Hematopoietic multipotent progenitor cell treated with erythropoietin and hydrocortisone succinate and interleukin-3 and kit ligand, for 8 days (in vitro differentiated cells): ENCODE data around the gene MAN1A1.

Experiments
- DNase-seq: peaks from one replicate; pipeline ENCODE4 v3.0.0-alpha.2; 2015

Gene MAN1A1

DNA sequence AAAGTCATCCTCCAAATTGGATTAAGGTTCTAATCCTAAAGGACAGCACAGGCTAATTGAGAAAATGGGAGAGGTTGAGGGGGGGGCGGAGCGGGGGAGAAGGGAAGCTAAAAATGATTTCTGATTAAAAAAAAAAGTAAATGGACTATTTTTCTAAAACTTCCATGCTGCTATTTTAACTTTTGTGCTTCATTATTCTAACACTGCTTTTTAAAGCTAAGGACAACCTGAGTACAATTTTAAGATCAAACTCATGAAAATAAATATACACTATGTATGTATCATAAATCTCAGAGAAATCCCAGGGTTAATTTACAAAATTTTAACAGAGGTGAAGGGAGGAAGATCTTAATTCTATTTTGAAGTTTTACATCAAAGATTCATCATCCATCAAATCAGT, 4.4 kb downstream of the MAN1A1 start:
- no peak for DNase-seq

DNA sequence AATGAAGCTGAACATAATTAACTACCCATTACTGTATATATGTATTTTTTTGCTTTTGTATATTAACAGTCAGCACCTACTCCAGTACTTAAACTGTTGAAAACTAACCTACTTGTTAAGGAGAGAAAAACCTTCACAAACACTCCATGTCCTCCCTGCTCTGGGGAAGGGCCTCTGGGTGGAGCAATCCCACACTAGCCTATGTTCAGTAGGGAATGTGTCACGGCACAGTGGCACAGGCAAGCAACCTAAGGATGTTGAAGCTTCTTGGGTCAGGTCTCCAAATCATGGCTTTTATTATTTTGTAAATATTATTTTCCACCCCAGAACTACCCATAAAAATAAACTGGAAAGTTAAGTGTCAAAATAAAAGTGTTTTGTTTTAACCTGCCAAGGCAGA, 5.3 kb downstream of the MAN1A1 start:
- DNase-seq: no peak

DNA sequence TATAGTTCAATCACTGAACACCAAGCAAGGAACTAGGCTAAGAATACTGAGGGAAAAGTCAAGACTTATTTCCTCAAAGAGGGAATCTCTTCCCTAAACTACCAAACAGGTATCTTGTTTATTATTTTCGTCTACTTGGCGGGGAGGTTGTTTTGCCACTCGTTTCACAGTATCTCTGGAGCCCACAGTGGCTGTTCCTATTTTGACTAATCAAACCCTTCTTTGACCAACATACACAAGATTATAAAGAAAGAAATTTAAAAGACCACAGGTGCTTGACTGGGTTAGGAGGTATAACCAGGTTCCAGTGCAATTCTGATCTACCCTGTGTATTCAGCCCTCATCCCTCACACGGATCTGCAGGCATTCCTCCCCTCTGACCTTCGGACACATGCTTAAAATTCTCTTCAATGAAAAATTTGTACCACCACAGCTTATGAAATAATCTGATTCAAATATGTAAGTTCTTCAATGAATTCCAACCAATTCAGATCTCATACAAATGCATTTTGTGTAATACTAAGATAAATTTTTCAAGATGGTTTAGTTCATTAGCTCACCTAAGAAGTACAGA, 5.9 kb downstream of the MAN1A1 start:
- DNase-seq: no peak

DNA sequence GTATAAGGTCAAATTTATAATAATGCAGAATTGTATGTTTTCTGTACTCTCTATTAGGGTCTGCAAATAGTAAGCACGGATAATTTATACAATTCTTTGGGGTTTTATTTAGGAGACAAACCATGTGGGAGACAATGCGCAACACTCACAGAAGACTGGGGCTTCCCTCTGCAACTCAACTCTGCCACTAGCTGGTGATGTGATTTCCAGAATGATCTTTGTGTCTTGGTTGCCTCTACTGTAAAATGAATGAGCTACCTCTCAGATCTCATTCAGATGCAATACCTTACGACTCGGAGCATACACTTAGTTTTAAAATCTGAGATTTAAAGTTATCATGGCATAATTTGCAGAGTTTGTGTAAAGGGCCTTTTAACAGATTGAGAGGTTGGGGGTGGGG, 6.4 kb downstream of the MAN1A1 start:
- no peak for DNase-seq

DNA sequence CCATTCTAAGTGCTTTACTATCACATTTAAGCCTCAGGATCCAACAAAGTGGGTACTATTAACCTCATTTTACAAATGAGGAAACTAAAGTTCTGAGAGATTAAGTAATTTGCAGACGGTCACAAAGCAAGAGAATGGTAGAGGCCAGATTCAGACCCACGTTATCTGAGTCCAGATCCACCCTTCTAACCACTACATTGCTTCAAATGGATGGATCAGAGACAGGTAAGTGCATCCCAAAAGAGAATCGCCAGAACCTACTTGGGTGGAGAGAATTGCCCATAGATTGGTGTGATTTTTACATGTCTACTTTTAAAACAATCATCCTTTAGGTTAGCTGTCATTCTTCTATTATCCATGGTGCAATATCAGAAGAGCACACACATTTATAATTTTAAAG, 7.1 kb downstream of the MAN1A1 start:
- no peak for DNase-seq

DNA sequence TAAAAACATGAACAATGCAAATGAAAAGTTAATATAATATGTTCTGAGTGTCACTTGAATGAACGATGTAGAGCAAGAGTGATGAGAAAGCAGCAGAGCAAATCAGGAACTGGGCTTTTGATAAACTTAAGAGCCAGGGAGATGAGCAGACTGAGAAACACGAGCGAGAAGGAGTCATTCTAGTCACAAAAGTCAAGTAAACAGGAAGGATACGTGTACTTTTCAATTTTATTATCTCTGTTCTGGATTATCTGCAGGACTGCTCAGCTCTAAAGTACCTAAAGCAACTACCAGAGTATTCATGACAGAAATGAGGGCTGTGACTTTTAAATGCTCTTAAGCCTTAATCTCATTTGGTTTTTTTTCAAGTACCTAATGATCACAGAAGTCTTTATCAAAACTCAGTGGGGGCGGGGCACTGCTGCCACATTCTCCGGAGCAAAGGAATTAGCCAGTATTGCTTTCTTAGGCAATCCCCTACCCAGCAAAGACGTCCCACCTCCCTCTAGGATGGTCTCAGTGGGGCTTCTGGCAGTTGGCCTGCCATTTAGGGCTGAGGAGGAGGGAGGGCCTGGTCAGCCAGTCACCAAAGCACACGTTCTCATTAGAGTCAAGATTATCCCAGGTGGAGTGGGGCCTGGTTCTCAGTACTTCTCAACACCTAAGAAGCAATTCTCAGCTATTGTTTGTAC, 8.6 kb downstream of the MAN1A1 start:
- DNase-seq: no peak

DNA sequence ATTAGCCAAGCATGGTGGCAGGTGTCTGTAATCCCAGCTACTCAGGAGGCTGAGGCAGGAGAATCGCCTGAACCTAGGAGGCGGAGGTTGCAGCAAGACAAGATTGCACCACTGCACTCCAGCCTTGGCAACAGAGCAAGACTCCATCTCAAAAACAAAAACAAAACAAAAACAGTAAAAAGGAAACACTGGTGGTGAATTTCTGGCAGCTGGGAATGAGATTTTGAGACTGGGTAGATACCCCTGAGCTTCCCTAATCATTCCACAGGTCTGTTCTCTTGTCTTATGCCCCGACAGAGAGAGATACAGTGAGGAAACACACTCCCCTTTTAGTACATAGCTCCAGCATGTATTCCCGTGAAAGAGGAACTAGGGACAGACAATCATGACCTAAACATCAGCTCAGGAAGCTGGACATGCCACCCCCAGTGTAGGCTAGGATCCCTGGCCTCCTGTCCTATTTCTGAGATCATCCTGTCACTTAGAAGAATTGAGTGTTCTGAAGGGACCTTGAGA, 9.6 kb downstream of the MAN1A1 start:
- no peak for DNase-seq

DNA sequence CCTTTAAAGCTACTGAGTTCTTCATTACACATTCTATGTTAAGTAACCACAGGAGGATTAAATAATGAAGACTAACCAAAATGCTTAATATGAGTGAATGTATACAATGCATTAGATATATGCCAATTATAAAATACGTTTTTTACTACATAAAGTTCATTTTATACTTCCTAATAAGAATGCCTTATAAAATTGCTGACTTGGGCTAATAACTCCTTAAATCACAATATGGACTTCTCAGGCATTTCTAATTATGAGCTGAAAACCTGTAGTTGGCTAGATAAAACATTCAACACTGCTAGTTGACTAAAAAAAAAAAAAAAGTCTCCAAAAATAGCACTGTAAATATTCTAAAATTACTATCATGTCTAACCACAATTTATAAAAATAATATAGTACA, 11.8 kb downstream of the MAN1A1 start:
- no peak for DNase-seq

DNA sequence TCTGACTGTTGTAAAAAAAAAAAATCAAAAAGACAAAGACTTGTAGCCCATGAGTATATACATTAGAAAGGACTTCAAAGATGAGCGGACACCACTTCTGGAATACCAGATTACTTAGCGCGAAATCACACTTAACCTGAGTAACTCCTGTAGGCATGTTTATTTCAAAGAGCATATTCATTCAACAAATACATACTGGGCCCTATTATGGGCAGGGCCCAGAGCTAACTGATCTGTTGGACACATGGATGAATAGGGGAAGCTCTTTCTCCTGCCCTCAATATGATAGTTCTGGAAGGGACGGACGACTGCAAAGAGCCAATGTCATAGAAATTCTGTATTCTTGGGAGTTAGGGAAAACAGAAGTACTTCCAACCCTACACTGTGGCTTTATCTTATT, 12.3 kb downstream of the MAN1A1 start:
- no peak for DNase-seq

DNA sequence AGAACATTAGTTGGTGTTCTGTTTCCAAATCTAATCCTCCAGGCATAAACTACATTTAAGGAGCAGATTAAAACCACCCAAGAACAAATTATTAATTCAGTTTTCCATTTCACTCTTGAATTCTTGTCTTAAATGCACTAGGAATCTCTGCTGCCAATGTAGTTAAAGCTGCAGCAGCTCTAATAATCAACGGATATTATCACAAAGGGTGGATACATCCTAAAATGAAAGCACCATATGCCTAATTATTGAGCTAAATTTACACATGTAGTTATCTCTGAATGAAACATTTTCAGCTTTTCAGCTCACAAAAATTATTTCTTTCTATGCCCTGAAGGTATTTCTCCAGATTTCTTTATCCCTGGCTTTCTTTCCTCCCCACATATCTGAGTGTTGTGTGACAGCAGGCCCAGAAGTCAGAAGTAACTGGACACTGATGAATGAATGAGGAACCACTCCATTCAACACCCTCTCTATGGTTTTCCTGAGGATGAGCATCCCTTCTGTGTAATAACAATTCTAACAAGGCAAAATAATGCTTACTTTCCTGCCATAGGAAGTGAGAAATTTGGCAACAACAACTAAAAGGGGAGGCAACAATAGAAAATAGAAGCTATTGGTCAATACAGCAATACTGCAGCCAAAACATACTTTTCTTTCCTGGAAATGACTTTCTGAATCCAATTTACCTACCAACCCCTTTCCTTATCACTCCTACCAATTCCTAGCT, 14.9 kb downstream of the MAN1A1 start:
- DNase-seq: no peak

DNA sequence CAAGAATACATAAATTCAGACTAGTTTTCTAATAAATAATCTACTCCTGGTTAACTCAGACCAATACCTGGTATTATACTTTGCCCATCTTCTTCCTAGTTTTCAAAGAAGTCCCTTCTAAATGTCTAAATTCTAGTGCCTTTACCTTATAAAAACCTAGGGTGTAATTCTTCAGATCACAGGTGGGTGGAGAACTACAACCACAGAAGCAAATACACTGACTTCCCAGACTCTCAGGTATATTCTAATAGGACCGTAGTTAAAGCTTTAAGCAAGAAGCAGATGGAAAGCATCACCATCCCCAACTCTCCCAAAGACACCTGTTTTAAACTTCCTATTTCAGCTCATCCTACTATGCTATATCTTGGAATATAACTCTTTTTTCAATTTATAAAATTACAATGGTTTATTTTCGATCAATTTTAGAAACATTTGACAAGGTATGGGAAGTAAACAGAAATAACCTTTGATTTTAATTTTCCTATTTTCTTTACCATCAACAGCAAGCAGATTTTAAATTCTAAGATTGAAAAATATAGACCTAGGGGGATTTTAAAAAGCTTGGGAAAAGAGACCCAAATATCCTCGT, 15.8 kb downstream of the MAN1A1 start:
- DNase-seq: no peak

DNA sequence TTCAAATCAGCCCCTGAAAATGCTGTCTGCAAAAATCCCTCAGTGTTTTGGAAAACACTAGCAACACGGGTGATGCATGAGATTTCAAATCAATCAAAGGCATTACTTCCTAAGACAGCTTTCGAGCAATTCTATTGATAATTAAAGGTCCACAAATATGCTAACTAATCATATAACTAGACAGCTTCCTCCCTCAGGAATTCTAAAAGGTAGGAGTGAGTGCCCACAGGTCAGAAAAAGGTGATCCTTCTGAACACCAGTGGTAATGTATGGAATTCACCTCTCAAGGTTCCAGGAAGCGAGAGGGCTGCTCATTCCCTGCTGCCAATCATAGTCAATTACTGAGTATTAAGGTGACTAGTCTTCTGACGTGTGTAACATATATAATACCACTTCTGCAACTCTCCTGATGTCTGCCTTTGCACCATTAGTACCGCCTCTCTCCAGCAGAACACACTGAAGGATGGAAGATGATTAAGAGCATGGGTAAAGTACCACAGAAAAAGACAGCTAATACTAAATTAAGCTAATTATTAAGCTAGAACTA, 16.4 kb downstream of the MAN1A1 start:
- no peak for DNase-seq

DNA sequence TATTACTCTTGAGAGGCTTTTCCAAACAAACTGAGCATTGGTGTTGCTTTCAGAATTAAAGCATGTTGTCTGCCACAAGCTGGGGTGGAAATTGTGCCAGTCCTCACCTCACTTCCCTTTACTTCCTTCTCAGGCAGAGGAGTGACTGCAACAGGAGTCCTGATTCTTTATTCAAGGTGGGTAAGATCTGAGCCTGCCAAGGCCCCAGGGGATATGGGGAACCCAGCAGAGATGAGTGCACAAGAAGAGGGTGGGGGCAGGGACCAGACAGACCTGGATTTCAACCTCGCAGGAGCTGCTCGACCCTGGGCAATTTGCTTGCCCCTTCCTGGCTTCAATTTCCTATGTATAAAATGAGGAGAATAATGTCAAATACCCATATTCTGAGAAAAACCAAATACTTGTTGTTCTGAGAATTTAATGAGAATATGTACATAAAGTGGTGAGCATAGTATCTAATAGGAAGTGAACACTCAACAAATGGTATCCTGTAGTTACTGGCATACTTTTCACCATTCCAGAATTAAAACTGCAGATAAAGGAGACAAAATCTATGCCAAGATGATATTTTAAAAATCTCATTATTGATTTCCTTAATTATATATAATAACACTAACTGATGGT, 17.8 kb downstream of the MAN1A1 start:
- no peak for DNase-seq

DNA sequence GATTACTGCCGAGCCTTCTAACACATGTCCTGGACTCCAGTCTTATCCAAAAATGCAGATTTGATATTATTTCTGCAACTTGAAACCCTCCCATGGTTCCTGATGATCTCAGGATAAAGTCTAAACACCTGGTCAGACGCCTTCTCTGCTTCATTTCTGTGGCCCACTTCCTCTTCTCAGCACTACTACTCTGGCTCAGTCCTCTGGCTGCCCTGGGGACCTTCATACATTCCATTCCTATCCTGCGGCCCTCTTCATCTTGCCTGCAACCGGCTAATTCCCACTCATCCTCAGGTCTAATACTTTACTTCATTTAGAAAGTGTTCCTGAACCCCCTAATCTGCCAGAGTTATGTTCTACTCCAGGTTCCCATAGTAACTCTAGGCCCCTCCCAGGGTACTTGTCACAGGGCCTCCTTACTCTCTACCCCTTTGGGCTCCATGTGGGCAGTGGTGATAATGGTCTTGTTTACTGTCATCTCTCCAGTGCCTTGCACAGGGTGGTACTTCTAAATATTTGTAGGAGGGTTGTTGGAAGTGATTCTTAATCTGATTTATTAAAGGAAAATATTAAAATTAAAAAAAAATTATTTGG, 18.9 kb downstream of the MAN1A1 start:
- DNase-seq: peak; percentile 90

DNA sequence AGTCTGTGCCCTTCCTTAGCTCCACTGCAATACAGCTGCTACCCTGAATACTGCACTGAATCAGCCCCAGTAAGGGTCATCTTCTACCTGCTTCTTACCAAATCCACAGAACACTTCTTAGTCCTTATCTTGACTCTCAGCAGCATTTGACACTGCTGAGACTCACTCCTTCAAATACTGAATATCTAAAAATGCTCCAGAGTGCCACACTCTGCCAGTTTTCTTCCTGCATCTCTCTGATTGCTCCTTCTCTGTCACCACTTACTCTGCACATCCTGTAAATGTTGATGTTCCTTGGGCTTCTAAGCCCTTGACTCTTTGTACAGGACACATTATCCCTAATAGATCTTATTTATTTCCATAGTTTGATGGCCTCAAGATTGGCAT, 19.8 kb downstream of the MAN1A1 start:
- DNase-seq: no peak

DNA sequence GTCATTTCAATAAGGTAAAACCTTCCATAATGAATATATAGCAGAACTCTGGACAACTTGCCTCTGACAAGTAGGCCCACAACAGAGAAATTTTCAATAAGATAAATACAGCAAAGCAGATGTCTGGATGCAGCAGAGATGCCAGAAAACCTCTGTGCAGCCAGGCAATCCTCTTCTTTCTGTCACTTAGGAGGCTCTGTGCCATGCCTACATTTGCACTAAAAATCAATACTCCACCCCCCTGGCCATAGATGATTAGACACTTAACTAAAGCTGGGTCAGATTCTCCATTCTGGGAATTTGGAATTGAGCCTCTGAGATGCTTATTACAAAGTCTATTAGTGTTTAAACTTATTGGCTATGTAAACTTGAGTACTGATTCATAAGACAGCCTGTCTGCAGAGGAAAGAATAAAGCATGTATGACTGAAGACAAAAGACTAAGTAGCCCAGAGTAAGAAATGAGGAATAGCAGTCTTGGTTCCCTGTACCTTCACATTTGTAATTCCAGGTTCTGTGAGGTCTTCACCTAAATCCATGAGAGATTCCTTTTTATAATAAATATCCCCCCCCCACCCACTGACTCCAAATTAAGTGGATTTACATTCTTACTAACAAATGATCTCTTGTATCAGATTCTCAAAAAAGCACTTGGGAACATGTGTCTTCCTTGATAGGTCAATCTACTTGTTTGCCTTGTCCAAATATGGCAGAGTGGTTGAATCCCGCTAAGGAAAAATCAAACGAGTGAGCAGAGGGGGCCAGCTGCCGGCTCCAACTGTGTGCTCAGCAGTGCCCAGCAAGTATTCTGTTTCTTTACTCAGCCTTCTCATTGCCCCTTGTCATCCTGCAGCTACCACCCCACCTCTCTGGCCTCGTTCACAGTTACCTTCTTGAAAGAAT, 20.4 kb downstream of the MAN1A1 start:
- DNase-seq: no peak

DNA sequence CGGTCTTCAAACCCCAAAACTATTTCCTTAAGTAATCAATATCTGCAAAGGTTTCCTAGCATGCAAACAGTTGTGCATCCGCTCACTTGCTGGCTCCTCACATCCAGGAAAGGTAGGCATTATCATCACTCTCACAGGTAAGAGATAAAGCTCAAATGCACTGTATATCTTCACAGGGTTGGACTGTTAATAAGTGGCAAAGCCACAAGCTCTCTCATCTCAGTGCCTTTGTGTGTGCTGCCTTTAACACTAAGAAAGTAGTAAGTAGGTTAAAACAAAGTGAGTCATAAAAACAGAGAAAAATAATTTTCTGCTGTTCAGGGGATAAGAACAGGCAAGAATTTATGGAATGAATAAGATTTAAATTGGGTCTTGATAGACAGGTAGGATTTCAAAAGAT, 21.3 kb downstream of the MAN1A1 start:
- no peak for DNase-seq

DNA sequence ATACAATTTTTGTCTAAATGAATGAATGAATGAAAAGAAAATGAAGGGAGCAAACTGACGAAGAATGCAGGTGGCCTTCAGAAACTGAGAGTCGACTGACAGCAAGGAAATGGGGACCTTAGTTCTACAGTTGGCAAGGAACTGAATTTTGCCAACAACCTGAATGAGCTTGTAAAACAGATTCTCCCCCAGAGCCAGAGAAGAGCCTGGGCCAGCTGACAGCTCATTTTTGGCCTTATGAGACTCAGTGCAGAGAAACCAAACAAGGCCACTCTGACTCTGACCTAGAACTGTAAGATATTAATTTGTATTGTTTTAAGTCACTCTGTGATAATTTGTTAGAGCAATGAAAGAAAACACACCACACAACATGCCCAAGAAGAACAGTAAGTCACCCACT, 21.8 kb downstream of the MAN1A1 start:
- no peak for DNase-seq

DNA sequence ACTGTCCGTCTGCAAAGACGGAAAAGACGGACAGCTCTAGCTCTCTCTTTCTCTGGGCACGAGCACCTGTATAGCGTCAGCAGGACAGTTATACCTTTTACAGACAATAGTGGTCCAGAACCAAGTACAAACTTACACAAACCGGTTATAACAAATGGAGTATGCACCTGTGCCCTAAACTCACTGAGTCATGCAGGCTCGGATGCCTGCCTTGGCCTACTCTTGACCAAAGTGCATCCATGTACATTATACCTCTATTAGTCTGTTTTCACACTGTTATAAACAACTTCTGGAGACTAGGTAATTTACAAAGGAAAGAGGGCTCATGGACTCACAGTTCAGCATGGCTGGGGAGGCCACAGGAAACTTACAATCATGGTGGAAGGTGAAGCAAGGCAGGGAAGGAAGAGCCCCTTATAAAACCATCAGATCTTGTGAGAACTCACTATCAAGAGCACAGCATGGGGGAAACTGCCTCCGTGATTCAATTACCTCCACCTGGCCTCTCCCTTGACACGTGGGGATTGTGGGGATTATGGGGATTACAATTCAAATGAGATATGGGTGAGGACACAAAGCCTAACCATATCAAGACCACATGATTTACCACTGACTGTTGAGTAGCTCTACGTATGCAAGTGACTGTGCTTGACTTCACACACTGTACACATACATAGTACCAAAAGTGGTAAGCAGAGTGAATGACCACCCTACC, 23.1 kb downstream of the MAN1A1 start:
- DNase-seq: no peak

DNA sequence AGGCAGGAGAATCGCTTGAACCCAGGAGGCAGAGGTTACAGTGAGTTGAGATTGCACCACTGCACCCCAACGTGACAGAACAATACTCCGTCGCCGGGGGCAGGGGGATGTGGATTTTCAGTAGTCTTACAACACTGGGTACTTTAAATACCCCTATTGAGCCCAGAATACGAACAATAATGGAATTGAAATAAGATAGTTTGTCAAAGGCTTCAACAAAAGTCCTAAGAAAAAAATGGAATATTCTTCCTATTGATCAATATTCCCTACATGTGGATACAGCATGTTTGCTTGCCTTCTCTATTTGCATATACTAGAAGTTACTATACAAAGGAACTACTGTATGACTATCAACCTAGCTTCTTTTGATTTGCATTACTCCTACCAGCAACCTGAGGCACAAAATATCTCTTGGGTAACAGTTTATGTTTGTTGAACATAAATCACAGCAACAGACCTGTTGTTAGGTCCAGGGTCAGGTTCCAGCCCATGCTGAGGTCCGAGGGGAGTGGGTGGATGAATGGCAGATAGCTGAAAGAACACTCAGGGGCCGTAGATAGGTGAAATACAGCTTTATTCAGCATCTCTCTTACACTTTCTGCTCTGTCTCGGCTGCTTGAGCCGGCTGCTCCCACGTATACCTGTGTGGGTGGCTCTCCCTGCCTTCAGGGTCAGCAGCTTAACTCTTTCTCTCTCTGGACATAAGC, 23.8 kb downstream of the MAN1A1 start:
- no peak for DNase-seq
